NCI-H510A treated with DMSO at 0.1 percent for 48 hours (cell line): ENCODE data around the gene MSI2.
"Not testable (repeated sequence)": the region's sequence is repeated elsewhere in the genome, so short reads cannot be mapped to it uniquely, and the experiment has no call there.

Experiments used
- DNase-seq: peaks from one replicate; lab custom pipeline; 2025; lab: John Stamatoyannopoulos, UW

Gene MSI2

DNA sequence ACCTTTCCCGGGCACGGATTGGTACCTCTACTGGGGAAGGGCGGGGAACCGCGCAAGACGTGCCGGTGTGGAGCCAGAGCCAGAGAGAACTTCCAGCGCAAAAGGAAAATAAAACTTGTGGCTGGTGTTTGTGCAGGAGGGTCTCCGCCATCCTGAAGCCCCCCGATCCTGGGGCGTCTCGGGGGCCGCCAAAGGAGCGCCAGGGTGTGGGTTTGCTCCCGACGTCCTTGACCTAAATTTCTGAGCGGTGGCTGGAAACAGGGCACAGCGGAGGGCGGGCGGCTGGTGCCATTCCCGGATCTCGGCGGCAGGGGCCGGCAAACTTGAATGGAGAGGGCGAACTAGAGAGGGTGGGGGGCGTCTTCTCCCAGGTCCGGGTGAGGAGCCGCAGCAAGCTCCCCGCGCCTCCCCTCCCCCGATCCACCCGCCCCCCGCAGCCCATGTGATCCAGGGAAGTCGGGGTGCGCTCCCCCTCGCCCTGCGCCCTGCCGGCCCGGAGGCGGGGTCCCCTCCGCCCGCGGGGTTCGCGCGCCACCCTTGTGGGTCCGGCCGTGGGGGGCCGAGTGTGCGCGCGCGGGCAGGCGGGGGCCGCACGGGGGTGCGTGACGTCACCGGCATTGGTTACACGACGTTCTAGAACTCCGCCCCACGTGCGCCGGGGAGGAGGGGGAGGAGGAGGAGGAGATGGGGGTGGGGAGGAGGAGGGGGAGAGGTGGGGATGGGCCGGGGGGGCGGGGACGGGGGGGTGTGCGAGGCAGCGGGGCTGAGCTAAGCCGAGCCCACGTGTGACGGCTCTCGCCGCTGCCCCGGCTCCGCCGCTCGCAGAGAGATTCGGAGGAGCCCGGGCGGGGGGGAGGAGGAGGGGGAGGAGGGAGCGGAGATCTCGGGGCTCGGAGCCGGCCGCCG is at the start of gene MSI2:
Gene MSI2 (plus strand): TSS at position 748 of the 906 bp plus-strand sequence. CDS start 220 bp downstream, outside the sequence.
- peak; percentile 81 for DNase-seq

GRCh38 chr17:57206928-57207327 is 49.4 kb upstream of the MSI2 start:
- DNase-seq: no peak

GRCh38 chr17:57207396-57207795 is 48.9 kb upstream of the MSI2 start:
- no peak for DNase-seq

DNA sequence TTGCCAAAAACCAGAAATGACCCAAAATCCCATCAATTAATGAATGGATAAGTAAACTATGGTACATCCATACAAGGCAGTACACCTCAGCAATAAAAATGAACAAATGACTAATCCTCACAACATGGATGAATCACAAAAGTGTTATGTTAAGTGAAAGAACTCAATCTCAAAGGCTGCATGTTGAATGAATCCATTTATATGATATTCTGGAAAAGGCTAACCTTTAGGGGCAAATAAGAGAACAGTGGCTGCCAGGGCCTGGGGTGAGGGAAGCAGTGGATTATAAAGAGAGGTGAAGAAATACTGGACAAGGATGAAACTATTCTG is 46.1 kb upstream of the MSI2 start:
- no peak for DNase-seq

DNA sequence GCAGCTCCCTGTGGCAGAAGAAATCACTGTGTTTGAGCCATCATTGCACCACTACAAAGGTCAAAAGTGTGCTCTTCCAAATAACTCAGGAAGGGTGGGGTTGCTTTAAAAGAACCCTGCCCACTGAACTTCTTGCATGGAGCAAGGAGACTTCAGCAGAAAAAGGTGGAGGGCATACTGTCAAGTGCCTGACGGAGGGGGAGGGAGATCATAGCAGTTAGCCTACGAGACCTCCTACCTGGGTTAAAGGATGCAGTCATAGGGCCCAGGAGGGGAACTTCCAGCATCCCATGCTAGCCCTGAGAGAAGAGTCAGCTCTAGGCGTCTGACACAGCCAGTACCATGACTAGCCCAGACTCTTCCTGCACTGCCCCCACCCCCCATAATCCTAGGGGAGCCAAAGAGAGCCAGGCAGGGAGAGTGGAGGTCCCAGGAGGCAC is 45.3 kb upstream of the MSI2 start:
- no peak for DNase-seq

DNA sequence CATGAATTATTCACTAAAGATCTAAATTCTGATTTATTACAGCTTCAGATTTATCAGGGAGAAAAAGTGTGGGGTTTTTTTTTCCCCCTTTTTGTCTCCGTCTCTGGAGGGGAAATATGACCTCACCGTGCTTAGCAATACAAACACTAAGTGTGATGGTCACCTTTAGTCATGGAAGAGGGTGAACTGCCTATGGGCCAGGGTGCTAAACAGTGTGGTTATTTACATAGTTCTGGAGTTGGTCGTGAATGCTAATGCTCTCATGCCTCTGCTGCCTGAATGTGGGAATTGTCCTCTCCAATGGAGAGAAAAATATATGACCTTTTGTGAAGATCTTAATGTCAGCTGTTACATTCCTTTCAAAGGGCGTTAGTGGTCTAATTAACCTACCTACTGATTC is 44.8 kb upstream of the MSI2 start:
- peak; percentile 72 for DNase-seq

DNA sequence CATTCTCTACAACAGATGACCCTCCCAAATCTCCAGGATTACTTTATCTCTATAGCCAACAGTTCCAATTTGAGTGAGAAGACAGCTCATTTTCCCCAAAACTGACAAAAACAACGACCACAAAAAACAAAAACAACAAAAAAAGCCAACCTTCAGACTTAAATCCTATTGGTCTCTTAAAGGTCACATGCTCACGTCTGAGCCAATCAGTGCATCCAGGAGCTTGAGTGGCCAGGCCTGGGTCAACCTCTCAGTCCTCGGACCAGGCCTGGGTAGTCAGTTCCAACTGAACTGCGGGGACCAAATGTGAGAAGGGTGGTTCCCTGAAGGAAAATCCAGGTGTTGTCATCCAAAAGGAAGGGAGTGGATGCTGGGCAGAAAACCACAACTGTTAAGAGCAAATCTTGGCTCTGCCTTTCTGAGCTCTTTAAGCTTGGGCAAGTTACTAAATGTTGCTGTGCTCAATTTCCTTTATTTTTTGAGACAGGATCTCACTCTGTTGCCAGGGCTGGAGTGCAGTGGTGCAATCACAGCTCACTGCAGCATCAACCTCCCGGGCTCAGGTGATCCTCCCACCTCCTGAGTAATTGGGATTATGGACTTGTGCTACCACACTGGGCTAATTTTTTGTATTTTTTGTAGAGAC is 43.0 kb upstream of the MSI2 start:
- no peak for DNase-seq

DNA sequence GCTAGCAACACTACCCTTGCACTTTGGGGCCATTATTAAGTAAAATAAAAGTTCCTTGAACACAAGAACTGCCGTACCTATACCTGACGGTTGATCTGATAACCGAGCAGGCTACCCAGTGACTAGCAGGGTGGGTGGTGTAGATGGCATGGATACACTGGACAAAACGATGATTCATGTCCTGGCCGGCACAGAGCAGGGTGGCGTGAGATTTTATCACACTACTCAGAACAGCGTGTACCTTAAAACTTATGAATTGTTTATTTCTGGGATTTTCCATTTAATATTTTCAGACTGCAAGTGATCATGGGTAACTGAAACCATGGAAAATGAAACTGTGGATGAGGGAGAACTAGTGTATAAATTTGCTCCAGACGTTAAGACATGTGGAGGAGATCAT is 41.0 kb upstream of the MSI2 start:
- DNase-seq: no peak

DNA sequence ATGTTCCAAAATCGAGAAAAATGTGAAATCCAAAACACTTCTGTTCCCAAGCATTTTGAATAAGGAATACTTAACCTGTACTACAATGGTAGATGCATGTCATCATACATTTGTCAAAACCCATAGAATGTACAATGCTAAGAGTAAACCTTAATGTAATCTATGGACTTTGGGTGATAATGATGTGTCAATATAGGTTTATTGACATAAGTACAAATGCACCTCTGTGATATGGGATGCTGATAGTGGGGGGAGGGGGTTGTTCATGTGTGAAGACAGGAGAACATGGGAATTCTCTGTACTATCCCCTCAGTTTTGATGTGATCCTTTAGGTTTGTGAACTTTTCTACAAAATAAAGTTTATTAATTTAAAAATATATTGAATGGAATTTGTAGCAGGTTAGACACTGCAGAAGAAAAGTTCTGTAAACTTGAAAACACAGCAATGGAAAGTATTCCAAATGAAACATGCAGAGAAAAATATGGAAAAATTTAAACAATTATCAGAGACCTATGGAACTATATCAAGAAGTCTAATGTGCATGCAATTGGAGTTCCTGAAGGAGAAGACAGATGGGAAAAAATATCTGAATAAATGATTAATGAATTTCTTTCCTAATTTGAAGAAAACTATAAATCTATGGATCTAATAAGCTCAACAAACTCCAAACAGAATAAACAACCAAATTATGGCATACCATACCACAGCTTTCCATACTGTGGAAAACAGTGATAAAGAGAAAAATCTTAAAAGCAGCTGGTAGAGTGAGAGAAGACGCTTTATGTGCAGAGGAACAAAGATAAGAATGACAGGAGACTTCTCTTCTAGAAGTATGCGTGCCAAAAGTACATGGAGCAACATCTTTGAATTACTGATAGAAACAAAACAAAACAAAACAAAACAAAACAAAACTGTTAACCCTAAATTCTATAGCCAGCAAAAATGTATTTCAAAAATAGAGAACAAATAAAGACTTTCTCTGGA is 34.7 kb upstream of the MSI2 start:
- no peak for DNase-seq

DNA sequence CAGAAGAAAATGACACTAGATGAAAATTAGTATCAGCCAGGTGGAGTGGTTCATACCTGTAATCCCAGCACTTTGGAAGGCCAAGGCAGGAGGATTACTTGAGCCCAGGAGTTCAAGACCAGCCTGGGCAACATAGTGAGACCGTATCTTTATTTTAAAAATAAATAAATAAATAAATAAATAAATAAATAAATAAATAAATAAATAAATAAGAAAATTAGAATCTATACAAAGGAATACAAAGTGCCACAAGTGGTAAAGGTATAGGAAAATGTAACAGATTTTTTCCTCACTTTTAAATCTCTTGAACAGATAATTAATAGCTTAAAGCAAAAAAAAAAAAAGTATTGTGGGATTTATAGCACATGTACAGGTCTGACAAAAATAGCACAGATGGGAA is 33.9 kb upstream of the MSI2 start:
- not testable (repeated sequence) for DNase-seq

DNA sequence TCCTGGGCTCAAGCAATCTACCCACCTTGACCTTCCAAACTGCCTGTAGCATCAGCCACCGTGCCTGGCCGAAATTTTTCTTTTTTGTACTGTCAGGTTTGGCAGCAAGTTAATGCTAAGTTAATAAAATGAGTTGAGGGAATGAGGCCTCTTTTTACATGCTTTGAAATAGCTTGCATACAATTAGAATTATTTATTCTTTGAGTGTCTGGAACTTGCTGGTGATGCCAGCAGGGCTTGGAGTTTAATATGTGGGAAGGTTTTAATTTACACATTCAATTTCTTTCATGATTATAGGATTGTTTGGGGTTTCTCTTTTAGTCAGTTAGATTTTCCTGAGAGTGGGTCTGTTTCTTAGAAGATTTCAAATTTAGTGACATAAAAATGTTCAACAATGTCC is 31.2 kb upstream of the MSI2 start:
- no peak for DNase-seq

DNA sequence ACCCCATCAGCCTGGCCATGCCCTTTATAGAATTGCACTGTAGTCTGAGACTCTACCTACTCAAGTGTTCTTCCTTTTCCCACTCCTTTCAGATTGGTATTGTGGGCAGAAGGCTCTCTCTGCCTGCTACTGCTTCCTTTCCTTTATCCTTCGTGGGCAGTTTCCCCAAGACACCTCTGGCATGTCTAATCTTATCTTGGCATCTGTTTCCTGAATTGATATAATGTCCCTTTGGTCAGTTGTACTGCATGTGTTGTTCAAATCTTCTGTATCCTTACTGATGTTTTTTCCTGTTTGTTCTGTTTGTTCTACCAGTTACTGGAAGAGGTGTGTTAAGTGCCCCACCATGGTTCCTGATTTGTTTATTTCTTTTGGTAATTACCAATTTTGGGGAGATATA is 29.5 kb upstream of the MSI2 start:
- no peak for DNase-seq

- no peak for DNase-seq
These were observed 27.4 kb upstream of the MSI2 start for GRCh38 chr17:57228911-57229310.

DNA sequence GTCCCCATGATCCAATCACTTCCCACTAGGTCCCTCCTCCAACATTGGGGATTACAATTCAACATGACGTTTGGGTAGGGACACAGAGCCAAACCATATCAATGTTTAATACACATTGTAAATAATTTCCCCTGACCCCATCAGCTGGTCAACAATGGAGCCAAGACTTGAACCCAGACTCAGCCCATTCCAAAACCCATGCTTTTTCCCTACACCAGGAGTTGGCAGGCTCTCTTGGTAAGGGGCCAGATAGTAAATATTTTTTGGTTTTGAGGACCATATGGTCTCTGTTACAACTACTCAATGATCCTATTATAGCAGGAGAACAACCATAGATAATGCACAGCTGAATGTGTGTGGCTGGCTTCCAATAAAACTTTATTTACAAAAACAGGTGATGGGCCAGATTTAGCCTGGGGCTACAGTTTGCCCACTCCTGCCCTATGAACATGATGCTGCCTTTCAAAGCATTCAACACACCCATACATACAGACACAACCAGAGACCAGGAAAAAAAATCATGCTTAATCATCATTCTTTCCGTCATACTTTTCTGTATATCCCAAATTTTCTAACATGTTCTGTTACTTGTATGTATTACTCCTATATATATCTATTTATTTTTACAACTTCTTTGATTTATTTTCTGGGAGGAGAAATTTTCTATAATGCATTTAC is 22.1 kb upstream of the MSI2 start:
- DNase-seq: no peak

GRCh38 chr17:57234739-57235092 is 21.6 kb upstream of the MSI2 start:
- DNase-seq: no peak

GRCh38 chr17:57235124-57235523 is 21.2 kb upstream of the MSI2 start:
- no peak for DNase-seq

- peak; percentile 46 for DNase-seq
These were observed 19.5 kb upstream of the MSI2 start for GRCh38 chr17:57236686-57237299.

DNA sequence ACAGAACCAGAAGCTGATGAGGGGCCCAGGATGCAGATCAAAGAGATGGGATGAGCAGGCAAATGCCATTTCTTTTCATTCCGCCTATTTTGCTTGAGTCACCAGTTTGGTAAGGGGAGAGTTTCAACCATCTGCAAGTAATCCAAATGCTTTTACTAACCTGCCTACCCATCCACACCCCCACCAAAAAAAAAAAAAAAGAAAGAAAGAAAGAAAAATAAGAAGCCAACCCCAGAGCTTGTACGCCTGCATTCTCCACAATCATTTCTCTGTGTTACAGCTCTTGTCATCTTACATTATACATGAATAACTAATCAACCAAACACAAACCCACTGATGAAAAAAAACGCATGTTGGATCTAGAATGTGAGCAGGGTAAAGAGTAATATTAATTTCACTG is 15.7 kb upstream of the MSI2 start:
- DNase-seq: no peak

DNA sequence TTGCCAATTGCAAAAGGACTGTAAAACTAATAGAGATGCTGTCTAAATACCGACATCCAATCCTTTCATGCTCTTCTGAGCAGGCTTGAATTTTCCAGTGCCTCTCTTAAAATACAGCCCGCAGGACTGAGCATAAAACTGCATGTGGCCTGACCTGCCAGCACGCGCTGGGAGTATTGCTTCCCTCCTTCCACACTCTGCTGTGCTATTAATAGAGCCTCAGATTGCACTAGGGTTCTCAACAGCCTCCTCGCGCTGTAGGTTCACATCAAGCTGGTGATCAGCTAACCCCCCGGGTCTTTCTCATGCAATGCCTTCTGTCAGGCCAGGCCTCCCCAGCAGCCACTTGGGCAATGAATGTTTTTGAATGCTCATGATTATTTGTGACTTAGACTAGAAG is 14.2 kb upstream of the MSI2 start:
- peak; percentile 41 for DNase-seq

DNA sequence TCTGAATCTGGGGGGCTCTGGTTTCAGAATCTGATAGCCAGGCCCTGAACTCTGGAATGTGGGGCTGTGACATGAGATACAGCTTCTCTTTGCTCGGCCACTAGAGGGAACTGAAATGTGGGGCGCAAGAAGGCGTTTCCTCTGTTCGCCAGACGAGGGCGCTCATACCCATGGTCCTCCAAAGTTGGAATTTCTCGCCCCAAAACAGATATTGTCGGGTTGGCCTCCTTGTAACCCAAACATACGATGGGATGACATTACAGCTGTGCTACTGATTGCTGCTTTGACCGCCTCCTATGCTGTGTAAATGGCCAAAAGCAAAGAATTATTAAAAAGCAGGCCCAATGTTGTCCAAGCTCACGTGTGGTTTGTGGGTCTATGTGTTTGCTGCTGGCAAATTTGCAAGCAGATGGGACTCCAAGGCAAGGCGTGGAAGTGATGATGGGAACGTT is 13.1 kb upstream of the MSI2 start:
- peak; percentile 81 for DNase-seq

- DNase-seq: peak; percentile 15
These were observed 10.5 kb upstream of the MSI2 start for GRCh38 chr17:57245786-57246185.
